ENCODE results near the gene ATG13. TPM values are rescaled to one million over a fixed set of nuclear protein-coding genes. Genes with fewer than 3 reads are reported as not detected.

Gene ATG13
- total and polyA plus RNA-seq, 4 donors = 36.3 to 49.9 (median 41.2) TPM

DNA sequence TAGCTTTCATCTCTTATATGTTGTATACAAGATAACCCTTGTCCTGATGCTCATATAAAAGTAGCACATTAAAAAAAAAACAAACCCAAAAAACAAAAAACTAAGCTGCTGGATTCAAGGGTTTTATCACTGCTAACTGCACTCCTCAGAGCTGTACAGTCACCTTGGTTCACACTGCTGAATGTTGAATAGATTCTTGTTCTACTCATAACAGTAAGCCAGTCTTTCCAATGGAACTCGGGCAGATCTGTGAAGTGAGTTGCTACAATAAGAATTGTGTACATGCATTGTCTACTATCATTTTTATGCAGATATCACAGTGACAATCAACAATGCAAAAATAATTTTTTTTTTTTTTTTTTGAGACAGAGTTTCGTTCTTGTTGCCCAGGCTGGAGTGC, 5.0 kb upstream of the ATG13 start:
- no peak overlapping the region for H3K27ac ChIP-seq (ENCODE audit: low read depth in 1 of 2, low read length in 2 of 2)

DNA sequence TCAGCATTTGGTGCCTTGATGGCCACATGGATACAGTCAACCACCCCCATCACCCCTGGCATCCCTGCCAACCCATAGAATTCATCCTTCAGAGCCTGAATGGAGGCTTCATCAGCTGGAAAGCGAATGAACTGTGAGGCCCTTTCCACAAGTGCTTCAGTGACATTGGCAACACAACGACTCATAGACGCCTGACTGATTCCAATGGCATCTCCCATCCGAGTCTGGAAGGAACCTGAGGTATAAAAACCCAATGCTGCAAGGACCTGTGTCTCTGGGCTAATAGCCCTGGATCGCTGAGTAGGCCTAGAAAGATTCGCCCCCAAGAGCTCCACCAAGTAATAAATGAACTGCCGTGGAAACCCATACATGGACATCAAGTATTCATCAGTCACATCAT, 1.6 kb upstream of the ATG13 start:
- H3K4me1 ChIP-seq (ENCODE audit: control insufficient read depth in 4 of 4, insufficient read depth in 4 of 4, low read length in 3 of 4) = peaks cover 11 to 29% (median 22%) of the 10 kb centered on the region in 4 donors
- H3K36me3 ChIP-seq (ENCODE audit: control insufficient read depth in 4 of 4, insufficient read depth in 3 of 4, low read depth in 1 of 4, low read length in 3 of 4) = peaks cover 0 to 4% (median 0%) of the 10 kb centered on the region in 4 donors
- no peaks in the 10 kb centered on the region for H3K27me3 ChIP-seq (ENCODE audit: control insufficient read depth in 4 of 4, insufficient read depth in 4 of 4, low read length in 3 of 4)
- no peak overlapping the region for H3K27ac ChIP-seq (ENCODE audit: low read depth in 1 of 2, low read length in 2 of 2)
- DNase-seq (ENCODE audit: low spot score) = no peak
- 98% methylated on average over 7 of the region's 7 CpGs for WGBS
- no peak overlapping the region for H3K9ac ChIP-seq (ENCODE audit: low read depth in 1 of 2, low read length in 2 of 2)
- TF ChIP-seq HNF4G (IDR thresholded peaks at IDR 0.05) (no peak), GABPA (IDR thresholded peaks at IDR 0.05 in 1 of 2, conservative IDR thresholded peaks at IDR 0.05 in 1 of 2) (no peak), FOXA1 (IDR thresholded peaks at IDR 0.05) (no peak), JUND (IDR thresholded peaks at IDR 0.05) (no peak), FOXA2 (IDR thresholded peaks at IDR 0.05) (no peak), NR2F2 (IDR thresholded peaks at IDR 0.05) (no peak), HNF4A (conservative IDR thresholded peaks at IDR 0.05) (no peak), YY1 (IDR thresholded peaks at IDR 0.05) (no peak), RXRA (IDR thresholded peaks at IDR 0.05) (no peak), SP1 (IDR thresholded peaks at IDR 0.05) (no peak), RAD21 (IDR thresholded peaks at IDR 0.05) (no peak)
- TF ChIP-seq, protein P1, sequence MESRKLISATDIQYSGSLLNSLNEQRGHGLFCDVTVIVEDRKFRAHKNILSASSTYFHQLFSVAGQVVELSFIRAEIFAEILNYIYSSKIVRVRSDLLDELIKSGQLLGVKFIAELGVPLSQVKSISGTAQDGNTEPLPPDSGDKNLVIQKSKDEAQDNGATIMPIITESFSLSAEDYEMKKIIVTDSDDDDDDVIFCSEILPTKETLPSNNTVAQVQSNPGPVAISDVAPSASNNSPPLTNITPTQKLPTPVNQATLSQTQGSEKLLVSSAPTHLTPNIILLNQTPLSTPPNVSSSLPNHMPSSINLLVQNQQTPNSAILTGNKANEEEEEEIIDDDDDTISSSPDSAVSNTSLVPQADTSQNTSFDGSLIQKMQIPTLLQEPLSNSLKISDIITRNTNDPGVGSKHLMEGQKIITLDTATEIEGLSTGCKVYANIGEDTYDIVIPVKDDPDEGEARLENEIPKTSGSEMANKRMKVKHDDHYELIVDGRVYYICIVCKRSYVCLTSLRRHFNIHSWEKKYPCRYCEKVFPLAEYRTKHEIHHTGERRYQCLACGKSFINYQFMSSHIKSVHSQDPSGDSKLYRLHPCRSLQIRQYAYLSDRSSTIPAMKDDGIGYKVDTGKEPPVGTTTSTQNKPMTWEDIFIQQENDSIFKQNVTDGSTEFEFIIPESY (IDR thresholded peaks at IDR 0.05) = no peak
- TF ChIP-seq, protein P2, sequence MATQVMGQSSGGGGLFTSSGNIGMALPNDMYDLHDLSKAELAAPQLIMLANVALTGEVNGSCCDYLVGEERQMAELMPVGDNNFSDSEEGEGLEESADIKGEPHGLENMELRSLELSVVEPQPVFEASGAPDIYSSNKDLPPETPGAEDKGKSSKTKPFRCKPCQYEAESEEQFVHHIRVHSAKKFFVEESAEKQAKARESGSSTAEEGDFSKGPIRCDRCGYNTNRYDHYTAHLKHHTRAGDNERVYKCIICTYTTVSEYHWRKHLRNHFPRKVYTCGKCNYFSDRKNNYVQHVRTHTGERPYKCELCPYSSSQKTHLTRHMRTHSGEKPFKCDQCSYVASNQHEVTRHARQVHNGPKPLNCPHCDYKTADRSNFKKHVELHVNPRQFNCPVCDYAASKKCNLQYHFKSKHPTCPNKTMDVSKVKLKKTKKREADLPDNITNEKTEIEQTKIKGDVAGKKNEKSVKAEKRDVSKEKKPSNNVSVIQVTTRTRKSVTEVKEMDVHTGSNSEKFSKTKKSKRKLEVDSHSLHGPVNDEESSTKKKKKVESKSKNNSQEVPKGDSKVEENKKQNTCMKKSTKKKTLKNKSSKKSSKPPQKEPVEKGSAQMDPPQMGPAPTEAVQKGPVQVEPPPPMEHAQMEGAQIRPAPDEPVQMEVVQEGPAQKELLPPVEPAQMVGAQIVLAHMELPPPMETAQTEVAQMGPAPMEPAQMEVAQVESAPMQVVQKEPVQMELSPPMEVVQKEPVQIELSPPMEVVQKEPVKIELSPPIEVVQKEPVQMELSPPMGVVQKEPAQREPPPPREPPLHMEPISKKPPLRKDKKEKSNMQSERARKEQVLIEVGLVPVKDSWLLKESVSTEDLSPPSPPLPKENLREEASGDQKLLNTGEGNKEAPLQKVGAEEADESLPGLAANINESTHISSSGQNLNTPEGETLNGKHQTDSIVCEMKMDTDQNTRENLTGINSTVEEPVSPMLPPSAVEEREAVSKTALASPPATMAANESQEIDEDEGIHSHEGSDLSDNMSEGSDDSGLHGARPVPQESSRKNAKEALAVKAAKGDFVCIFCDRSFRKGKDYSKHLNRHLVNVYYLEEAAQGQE (IDR thresholded peaks at IDR 0.05) = no peak
- TF ChIP-seq, protein P3, sequence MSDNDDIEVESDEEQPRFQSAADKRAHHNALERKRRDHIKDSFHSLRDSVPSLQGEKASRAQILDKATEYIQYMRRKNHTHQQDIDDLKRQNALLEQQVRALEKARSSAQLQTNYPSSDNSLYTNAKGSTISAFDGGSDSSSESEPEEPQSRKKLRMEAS (IDR thresholded peaks at IDR 0.05) = no peak
- TF ChIP-seq, protein P4, sequence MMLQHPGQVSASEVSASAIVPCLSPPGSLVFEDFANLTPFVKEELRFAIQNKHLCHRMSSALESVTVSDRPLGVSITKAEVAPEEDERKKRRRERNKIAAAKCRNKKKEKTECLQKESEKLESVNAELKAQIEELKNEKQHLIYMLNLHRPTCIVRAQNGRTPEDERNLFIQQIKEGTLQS (IDR thresholded peaks at IDR 0.05) = no peak
- no peak overlapping the region for H3K4me3 ChIP-seq (ENCODE audit: low read depth in 1 of 3, low read length in 3 of 3)
- no peaks in the 10 kb centered on the region for H3K9me3 ChIP-seq (ENCODE audit: control insufficient read depth in 4 of 4, low read length in 3 of 4)

More for the DNA sequence above, 5.0 kb upstream of the ATG13 start:
- H3K9ac ChIP-seq (ENCODE audit: low read depth in 1 of 2, low read length in 2 of 2) = no peak overlapping the region
- H3K36me3 ChIP-seq (ENCODE audit: control insufficient read depth in 4 of 4, insufficient read depth in 3 of 4, low read depth in 1 of 4, low read length in 3 of 4) = no peaks in the 10 kb centered on the region
- H3K4me3 ChIP-seq (ENCODE audit: low read depth in 1 of 3, low read length in 3 of 3) = no peak overlapping the region
- TF ChIP-seq HNF4G (IDR thresholded peaks at IDR 0.05) (no peak), FOXA2 (IDR thresholded peaks at IDR 0.05) (no peak), HNF4A (conservative IDR thresholded peaks at IDR 0.05) (no peak), YY1 (IDR thresholded peaks at IDR 0.05) (no peak), NR2F2 (IDR thresholded peaks at IDR 0.05) (no peak), JUND (IDR thresholded peaks at IDR 0.05) (no peak)
- TF ChIP-seq, protein P2 (IDR thresholded peaks at IDR 0.05) = no peak
- WGBS = 94% methylated on average over 2 of the region's 2 CpGs
- no peaks in the 10 kb centered on the region for H3K27me3 ChIP-seq (ENCODE audit: control insufficient read depth in 4 of 4, insufficient read depth in 4 of 4, low read length in 3 of 4)
- H3K9me3 ChIP-seq (ENCODE audit: control insufficient read depth in 4 of 4, low read length in 3 of 4) = no peaks in the 10 kb centered on the region
- H3K4me1 ChIP-seq (ENCODE audit: control insufficient read depth in 4 of 4, insufficient read depth in 4 of 4, low read length in 3 of 4) = peaks cover 2 to 13% (median 9%) of the 10 kb centered on the region in 4 donors
- DNase-seq (ENCODE audit: low spot score) = no peak

All from liver (tissue), 9 donors.